Stimulated activated CD8-positive, alpha-beta memory T cell treated with anti-CD3 and anti-CD28 coated beads, Interleukin-2, amount 100 ng/mL, for 1 hour (primary cell): ENCODE results near the gene NLRC5.
A peak's percentile ranks its signal among the peaks of the same experiment; 100 is the strongest.

ENCODE experiments used
- DNase-seq, 2 donors: peaks; one replicate each; pipeline ENCODE4 v3.0.0-alpha.2; 2020; ENCODE audit warnings: low read depth in 2 of 2

Gene NLRC5, protein sequence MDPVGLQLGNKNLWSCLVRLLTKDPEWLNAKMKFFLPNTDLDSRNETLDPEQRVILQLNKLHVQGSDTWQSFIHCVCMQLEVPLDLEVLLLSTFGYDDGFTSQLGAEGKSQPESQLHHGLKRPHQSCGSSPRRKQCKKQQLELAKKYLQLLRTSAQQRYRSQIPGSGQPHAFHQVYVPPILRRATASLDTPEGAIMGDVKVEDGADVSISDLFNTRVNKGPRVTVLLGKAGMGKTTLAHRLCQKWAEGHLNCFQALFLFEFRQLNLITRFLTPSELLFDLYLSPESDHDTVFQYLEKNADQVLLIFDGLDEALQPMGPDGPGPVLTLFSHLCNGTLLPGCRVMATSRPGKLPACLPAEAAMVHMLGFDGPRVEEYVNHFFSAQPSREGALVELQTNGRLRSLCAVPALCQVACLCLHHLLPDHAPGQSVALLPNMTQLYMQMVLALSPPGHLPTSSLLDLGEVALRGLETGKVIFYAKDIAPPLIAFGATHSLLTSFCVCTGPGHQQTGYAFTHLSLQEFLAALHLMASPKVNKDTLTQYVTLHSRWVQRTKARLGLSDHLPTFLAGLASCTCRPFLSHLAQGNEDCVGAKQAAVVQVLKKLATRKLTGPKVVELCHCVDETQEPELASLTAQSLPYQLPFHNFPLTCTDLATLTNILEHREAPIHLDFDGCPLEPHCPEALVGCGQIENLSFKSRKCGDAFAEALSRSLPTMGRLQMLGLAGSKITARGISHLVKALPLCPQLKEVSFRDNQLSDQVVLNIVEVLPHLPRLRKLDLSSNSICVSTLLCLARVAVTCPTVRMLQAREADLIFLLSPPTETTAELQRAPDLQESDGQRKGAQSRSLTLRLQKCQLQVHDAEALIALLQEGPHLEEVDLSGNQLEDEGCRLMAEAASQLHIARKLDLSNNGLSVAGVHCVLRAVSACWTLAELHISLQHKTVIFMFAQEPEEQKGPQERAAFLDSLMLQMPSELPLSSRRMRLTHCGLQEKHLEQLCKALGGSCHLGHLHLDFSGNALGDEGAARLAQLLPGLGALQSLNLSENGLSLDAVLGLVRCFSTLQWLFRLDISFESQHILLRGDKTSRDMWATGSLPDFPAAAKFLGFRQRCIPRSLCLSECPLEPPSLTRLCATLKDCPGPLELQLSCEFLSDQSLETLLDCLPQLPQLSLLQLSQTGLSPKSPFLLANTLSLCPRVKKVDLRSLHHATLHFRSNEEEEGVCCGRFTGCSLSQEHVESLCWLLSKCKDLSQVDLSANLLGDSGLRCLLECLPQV (N-terminal part only)

DNA sequence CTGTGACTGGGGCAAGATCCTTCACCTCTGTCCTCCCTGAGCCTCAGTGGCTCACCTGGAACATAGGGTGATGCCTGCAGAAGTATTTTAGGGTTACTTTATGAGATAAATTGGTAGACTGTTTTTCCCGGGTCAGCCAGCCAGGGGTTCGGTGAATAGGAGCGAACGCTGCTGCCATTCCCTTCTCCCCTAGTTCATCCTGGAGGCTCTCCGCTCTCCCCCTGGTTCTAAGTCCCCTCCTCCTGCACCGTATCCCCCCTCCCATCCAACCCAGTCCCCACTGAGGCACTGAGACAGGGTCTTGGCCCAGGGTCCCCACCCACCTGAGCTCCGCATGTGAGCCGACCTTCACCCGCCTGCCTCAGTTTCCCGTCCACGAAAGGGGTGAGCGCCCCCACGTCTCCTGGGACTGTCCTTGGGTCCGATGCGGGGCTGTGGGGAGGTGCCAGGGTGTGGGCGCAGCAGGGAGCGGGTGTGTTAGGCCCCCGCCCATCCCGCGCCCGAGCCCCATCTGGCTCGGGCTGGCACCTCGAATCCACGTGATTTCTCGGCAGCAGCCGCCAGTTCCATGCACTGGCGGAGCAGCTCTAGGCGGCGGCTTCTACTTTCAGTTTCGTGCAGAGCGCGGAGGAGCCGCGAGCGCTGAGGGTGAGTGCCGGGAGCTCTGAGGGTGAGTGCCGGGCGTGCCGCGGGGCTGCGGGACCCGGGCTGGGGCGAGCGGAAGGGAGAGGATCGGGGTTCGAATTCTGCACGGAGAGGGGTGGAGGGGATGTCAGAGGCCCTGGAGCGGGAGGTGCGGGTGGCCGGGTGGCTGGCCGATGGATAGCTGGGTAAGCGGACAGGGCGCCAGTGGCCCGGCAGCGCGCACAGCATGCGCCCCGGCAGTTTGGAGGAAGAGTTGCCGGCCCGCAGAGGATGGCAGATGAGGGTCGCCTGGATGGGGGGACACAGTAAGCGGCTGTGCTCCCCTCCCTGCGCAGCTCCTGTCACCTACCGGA, at the start of gene NLRC5:
Gene NLRC5 (plus strand): TSS at position 610 of the 998 bp plus-strand sequence. CDS start 31,156 bp downstream, outside the sequence.
- DNase-seq, result peak; percentile 78 to 84

DNA sequence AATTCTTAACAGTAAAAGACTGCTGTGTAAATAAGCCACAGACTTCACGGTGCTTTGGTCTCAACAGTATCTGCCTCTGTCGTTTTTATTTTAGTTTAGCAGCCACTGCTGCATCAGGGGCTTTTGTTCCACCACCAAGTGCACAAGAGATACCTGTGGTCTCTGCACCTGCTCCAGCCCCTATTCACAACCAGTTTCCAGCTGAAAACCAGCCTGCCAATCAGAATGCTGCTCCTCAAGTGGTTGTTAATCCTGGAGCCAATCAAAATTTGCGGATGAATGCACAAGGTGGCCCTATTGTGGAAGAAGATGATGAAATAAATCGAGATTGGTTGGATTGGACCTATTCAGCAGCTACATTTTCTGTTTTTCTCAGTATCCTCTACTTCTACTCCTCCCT, 49.6 kb upstream of the NLRC5 start:
- DNase-seq, result no peak

DNA sequence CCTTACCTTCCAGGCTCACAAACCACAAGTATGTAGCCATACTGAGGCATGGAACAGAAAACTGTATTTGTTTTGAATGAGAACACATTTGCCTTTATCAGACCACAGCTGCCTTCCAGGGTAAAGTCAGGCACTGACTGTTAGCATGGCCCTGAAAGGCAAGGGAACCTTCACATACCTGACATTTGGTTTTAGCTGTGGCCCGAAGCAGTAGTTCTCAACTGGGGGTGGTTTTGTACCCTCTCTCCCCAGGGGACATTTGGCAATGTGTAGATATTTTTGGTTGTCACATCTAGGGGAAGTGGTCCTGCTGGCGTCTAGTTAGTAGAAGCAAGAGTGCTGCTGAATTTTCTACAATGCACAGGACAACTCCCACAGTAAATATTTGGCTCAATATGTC, 48.3 kb upstream of the NLRC5 start:
- no peak for DNase-seq

DNA sequence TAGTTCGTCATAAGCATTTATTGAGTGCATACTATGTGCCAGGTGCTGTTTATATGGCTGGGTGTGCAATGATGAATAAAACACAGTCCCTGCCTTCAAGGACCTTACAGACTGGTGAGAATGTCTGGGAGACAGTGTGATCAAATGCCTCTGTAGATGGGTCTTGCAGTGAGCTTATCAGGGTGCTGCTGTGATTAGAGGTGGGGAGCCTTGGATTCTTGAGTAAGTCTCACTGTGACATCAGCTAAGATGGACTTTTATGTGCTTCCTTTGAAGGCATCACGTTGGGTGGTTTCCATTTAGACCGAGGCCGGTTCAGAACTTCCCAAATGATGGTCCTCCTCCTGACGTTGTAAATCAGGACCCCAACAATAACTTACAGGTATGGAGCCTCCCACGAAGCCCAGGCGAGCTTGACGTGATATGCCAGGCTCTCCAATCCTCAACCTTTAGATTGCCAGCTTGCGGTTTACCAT, 47.5 kb upstream of the NLRC5 start:
- DNase-seq, result no peak

DNA sequence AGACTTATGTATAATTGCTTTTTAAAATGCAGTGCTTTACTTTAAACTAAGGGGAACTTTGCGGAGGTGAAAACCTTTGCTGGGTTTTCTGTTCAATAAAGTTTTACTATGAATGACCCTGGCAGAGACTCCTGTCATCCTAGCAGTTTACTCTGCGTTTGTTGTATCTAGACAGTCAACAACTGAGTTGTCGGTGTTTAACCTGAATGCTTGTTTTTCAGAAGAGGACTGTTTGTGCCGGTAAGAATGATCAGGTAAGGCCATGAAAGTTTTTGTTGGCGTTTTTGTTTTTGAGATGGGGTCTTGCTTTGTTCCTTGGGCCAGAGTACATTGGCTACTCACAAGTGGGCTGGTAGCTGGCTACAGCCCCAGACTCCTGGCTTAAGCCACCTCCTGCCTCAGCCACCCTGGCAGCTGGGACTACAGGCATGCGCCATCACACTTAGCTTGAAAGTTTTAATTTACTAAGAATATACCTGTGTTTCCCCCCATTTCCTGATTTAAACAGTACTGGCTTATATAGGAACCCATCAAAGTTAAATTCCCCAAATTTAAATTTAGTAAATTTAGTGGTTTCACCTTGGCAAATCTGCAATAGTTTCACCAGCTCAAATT, 45.5 kb upstream of the NLRC5 start:
- no peak for DNase-seq

DNA sequence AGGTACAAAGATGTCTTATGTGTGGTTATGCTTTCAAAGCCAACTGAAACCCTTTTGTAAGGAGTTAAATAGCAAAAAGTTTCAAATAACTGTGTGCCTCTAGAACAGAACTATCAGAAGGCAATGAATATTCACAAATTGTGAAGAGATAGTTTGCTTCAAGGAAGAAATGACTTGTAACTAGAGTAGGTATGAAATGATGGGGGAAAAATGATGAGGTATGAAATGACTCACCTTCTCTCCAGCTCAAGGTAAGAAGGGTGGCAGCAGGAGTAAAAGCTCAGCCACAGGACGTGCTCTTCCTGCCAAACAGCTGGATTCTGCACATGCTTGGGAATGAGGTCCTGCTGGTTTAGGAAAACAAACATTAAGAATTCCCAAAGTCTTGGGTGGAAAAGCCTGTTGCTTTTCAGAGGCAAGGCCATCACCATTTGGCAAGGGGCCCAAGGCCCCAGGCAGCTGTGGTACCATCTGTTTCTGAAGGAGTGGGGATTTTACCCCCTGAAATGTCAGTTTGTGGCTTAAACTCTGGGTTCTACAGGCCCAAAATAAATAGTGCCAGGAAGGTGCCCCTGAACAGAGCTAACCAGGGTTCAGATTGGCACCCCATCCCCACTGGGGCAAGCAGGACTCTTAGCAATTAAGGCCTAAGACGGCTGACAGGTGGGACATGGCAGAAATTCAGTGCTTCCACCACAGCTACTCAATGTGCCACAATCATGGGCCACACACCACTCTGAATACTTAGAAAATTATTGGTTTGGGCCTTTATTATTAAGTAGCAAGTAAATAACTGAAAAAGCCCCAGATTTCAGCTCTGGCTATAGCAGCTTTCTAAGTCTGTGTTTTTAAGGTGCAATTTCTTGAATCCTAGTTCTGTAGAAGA, 44.2 kb upstream of the NLRC5 start:
- DNase-seq, result no peak

DNA sequence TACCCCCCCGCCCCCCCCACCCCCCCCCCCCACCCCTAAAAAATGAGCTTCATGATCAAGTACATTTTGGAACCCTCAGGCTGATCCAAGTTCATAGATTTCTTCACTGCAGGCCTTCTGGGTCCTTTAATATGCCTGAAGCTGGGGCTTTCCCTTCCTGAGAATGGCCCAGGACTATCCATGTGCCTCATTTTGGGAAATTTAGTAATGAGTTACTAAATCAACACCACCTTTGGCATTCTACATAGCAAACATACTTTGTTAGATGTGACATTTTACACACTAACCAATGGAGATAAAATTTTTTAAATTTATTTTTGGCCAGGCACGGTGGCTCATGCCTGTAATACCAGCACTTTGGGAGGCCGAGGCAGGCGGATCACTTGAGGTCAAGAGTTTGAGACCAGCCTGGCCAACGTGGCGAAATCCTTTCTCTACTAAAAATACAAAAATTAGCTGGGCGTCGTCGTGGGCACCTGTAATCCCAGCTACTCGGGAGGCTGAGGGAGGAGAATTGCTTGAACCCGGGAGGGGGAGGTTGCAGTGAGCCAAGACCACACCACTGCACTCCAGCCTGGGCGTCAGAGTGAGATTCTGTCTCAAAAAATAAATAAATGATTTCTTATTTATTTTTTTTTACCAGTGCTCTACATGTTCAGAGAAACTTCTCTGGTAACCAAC, 43.4 kb upstream of the NLRC5 start:
- no peak for DNase-seq

DNA sequence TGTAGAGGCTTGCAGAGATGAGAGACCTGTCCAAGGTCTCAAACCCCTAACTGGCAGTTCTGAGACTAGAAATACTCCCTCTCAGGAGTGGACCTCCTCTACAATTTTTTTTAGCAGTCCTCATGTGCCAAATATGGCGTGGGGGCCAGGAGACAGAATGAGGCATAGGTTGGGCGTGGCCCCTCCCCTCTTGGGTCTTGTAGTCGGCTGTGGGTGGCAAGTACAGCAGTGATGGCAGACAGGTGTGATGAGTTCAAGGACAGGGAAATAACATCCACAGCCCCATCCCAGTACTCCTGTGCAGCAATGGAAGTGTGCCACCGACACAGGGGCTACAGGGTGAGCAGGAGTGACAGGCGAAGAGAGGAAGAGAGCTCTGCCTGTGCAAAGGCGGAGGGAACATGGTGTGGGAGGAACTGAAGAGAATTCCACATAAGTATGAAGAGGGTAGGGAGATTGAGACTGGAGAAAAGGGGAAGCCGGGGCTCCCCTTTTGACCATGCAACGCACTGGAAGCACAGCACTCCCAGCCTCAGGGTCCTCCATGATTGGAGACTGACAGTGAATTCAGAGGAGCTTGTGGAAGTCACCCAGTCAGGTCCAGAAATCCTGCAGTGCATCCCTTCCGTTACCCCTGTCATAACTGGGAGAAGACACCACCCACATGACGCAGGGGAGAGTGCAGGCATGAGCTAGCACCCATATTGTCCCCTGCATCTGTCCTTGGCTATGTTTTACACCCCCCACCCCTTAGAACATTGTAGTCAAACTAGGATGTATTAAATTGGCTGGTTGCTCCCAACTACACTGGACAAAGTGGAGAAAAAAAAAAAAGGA, 42.4 kb upstream of the NLRC5 start:
- DNase-seq, result no peak

DNA sequence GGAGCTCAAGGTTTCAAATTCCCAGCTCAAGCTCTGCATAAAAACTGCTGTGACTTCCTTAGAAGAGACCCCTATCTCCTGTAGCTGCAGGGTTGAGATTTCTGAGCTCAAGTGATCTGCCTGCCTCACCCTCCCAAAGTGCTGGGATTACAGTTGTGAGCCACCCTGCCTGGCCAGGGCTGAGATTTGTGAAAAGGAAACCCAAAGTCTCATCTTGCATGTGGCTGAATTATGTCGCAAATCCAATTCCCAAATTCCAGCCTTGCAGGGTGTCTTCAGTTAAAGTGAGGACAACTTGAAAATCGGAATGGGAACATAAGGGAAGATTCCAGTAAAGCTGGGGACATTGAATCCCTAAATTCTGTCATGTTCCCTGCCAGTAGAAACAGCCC, 41.8 kb upstream of the NLRC5 start:
- DNase-seq, result no peak

DNA sequence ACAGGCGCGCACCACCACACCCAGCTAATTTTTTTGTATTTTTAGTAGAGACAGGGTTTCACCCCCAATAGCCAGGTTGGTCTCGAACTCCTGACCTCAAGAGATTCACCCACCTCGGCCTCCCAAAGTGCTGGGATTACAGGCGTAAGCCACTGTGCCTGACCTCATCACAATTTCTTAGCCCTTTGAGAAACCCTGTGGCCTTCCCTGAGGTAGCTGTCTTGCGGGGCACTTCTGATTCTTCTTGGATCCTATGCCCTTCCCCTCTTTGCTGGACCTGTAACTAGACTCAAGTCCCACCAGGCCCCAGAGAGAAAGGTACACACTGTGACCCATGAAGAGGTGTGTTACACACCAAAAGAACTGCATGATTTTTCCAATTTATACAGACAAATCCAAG, 41.1 kb upstream of the NLRC5 start:
- DNase-seq, result no peak

DNA sequence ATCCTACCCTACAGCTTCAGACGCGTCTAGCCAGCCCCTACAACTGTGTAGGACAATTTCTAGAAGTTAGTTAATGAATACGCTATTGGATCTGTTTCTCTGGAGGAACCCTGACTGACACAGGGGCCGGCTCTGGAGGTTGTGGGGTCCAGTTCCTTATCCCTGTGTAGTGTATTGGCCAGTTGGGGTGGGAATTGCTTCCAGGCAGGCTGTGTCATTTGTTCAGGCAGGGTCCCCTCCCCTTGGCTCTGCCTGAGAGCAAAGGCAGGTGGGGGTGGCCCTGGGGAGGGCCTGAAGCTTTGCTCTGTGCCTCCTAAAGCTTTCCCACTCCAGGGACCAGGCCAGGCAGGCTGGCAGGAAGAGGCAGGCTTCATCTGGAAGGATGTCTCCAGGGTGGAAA, 39.3 kb upstream of the NLRC5 start:
- DNase-seq, result no peak

DNA sequence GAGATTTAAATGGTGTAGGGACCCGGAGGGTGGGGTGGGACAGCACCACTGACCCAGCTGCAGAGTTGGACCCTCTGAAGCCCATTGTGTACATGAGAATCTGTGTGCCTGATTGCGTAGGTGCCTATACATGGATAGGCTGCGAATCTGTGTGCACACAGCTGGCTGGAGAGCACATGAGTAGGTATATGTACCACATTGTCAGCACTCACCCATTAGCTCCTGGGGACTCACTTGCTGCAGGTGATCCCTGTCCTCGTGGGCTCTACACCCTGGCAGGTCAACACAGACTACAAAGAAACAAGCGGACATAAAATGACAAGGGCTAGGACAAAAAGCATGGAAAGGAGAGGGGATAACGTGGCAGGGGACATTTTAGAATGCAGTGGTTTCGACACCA, 38.9 kb upstream of the NLRC5 start:
- DNase-seq, result no peak

DNA sequence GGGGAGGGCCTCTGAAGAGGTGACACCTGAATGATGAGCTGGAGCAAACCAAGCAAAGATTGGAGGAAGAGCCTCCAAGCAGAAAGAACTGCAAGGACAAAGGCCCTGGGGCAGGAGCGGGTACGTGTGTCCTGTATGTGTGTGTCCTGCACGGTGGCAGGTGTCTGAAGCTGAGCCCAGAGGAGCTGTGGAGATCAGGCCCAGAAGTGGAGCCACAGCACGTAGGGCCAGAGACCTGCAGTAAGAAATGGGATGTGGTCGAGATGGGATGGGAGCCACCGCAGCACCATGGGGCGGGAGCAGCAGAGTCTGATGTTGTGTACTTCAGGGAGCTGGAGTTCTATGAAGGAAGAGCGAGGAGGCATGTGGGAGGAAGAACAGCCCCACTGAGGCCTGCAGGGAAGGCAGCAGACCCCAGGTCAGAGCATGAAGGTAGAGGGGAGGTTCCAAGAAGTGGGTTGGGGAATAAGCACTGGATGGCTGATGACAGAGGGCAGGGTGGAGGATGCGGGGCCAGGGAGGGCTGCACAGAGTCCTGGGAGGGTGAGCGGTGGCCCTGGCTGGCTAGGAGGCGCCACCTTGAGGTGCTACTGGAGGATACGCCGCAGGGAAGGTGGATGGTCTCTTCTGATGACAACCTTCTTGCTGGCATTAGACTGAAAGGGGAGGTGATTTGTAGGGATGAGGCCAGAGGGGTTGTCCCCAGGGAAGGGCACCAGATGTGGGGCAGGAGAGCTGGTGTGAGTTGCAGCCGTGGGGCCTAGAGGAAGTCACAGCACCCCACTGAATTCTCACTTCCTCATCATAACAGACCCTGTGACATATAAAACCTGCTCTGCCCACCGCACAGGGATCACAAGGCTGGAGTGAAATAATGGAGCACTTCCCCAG, 38.2 kb upstream of the NLRC5 start:
- DNase-seq, result peak; percentile 20 to 22

DNA sequence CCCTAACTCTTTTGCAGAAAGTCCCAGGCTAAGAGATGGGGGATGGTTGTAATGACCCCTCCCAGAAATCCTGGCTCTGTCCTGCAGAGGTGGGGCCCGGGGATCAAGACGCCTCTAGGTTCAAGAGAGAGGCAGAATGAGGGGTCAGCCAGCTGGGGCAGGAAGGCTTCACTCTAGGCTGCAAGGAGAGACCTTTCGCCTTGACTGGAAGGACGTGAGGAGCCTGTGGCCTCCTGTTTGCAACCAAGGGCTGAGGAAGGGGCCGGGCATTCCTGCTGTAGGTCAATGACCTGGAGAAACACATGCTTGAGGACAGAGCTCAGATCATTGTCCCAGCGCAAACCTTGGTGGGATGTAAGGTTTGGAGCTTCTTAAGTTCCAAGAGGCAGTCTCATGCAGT, 36.4 kb upstream of the NLRC5 start:
- DNase-seq, result no peak

DNA sequence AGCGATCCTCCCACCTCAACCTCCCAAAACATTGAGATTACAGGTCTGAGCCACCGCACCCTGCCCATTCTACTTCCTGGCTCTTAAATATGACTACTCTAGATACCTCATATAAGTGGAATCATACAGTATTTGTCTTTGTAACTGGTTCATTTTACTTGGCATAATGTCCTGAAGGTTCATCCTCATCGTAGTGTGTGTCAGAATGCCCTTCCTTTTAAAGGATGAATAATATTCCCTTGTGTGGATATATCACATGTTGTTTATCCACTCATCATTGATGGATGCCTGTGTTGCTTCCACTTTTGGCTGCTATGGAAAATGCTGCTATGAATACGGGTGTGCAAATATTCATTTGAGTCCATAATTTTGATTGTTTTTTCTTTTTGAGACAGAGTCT, 33.3 kb upstream of the NLRC5 start:
- DNase-seq, result no peak

DNA sequence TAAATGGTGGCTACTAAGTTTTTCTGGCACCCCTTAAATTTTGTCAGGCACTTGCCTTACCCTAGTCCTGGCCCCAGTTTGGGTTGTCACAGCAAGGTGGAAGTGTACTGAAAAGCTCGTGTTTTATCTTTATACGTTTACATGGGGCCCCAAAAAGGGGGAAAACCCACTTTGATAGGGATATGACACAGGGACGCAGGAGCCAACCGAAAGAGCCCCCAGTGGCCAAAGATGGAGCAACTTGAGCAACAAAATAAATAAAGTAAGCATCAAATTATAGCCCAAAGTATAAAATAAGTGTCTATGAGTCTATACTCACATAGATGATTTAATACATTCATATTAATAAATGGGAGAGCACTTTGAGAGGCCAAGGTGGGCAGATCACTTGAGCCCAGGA, 32.6 kb upstream of the NLRC5 start:
- no peak for DNase-seq
